ENCODE results near the gene STEAP4. TPM values are rescaled to one million over a fixed set of nuclear protein-coding genes. Genes with fewer than 3 reads are reported as not detected.
"Not testable (repeated sequence)": the region's sequence is repeated elsewhere in the genome, so short reads cannot be mapped to it uniquely, and the experiment has no call there.

The STEAP4 gene
- total RNA-seq, 2 donors from 2014 or later: 14.3 to 14.8 TPM

- intact Hi-C loops (cut with DNase I): no loop called here
- WGBS, 2 donors: 26 to 39% methylated on average over 2 of the region's 2 CpGs
- no peaks in the 10 kb centered on the region for H3K36me3 ChIP-seq (replicated peaks in 1 of 2; ENCODE audit: insufficient read depth in 1 of 2, low read depth in 2 of 2)
- no peak overlapping the region for H3K27ac ChIP-seq
- ATAC-seq: no peak
- H3K4me3 ChIP-seq: no peak overlapping the region
- DNase-seq: peak in 1 of 4 donors; percentile 13
- TF ChIP-seq CTCF (IDR thresholded peaks at IDR 0.05) (no peak), POLR2A (IDR thresholded peaks at IDR 0.05) (no peak)
- H3K9me3 ChIP-seq: no peaks in the 10 kb centered on the region
- H3K27me3 ChIP-seq: no peaks in the 10 kb centered on the region
- no peaks in the 10 kb centered on the region for H3K4me1 ChIP-seq
Measured at GRCh38 chr7:88268858-88269257, 37.8 kb downstream of the STEAP4 start.

GRCh38 chr7:88268051-88268450 lies 38.6 kb downstream of the STEAP4 start:
- ATAC-seq (no peak), DNase-seq (no peak)
- no peak for TF ChIP-seq POLR2A (IDR thresholded peaks at IDR 0.05)
- no peak for TF ChIP-seq CTCF (IDR thresholded peaks at IDR 0.05)
- no peaks in the 10 kb centered on the region for H3K9me3 ChIP-seq
- no peaks in the 10 kb centered on the region for H3K36me3 ChIP-seq (replicated peaks in 1 of 2; ENCODE audit: insufficient read depth in 1 of 2, low read depth in 2 of 2)
- no peak overlapping the region for H3K4me3 ChIP-seq
- H3K27me3 ChIP-seq: no peaks in the 10 kb centered on the region
- H3K27ac ChIP-seq: no peak overlapping the region
- intact Hi-C loops (cut with DNase I): no loop called here
- no peaks in the 10 kb centered on the region for H3K4me1 ChIP-seq
- 72 to 93% methylated on average over 2 of the region's 2 CpGs for WGBS, 2 donors

- no peaks in the 10 kb centered on the region for H3K27me3 ChIP-seq
- no peak for ATAC-seq
- no peaks in the 10 kb centered on the region for H3K4me1 ChIP-seq
- intact Hi-C loops (cut with DNase I): no loop called here
- H3K4me3 ChIP-seq: no peak overlapping the region
- DNase-seq: no peak
- TF ChIP-seq CTCF (IDR thresholded peaks at IDR 0.05) (no peak), POLR2A (IDR thresholded peaks at IDR 0.05) (no peak)
- H3K9me3 ChIP-seq: no peaks in the 10 kb centered on the region
- no peak overlapping the region for H3K27ac ChIP-seq
- 84 to 90% methylated on average over 4 of the region's 4 CpGs for WGBS, 2 donors
- H3K36me3 ChIP-seq (replicated peaks in 1 of 2; ENCODE audit: insufficient read depth in 1 of 2, low read depth in 2 of 2): no peaks in the 10 kb centered on the region
Measured at GRCh38 chr7:88267421-88267820, 39.3 kb downstream of the STEAP4 start.

- intact Hi-C loops (cut with DNase I); H3K4me1 ChIP-seq; H3K36me3 ChIP-seq (replicated peaks in 1 of 2; ENCODE audit: insufficient read depth in 1 of 2, low read depth in 2 of 2); ATAC-seq; H3K4me3 ChIP-seq; H3K27ac ChIP-seq; H3K9me3 ChIP-seq; DNase-seq; H3K27me3 ChIP-seq: not testable (repeated sequence)
- 48 to 55% methylated on average over 3 of the region's 3 CpGs for WGBS, 2 donors
Measured at GRCh38 chr7:88264987-88265386, 41.7 kb downstream of the STEAP4 start.

- Histone ChIP-seq H3K4me1 (no peaks in the 10 kb centered on the region), H3K4me3 (no peak overlapping the region), H3K27me3 (no peaks in the 10 kb centered on the region), H3K36me3 (replicated peaks in 1 of 2; ENCODE audit: insufficient read depth in 1 of 2, low read depth in 2 of 2) (no peaks in the 10 kb centered on the region), H3K9me3 (no peaks in the 10 kb centered on the region), H3K27ac (no peak overlapping the region)
- intact Hi-C loops (cut with DNase I): no loop called here
- TF ChIP-seq POLR2A (IDR thresholded peaks at IDR 0.05): no peak
- no peak for TF ChIP-seq CTCF (IDR thresholded peaks at IDR 0.05)
- DNase-seq (no peak), ATAC-seq (no peak)
- WGBS, 2 donors: 84 to 89% methylated on average over 4 of the region's 4 CpGs
Measured at GRCh38 chr7:88262562-88262961, 44.1 kb downstream of the STEAP4 start.
